ENCODE results near the gene TIMD4. TPM values are rescaled to one million over a fixed set of nuclear protein-coding genes. Genes with fewer than 3 reads are reported as not detected.
A peak's percentile ranks its signal among the peaks of the same experiment; 100 is the strongest.

Gene TIMD4
- total and polyA plus RNA-seq, 2 donors (not counting 1 experiment from before 2014, with no cell fraction given) = 0.07 TPM; not detected in 1

- intact Hi-C loops (cut with micrococcal nuclease) = no loop called here
- 90% methylated on average over 4 of the region's 7 CpGs for WGBS (ENCODE audit: insufficient coverage)
- TF ChIP-seq EZH2 (IDR thresholded peaks at IDR 0.05; ENCODE audit: borderline replicate concordance, insufficient read depth, low read depth, low read length, poor library complexity, severe bottlenecking) (no peak), CTCF (IDR thresholded peaks at IDR 0.05) (no peak)
- Mint-ChIP-seq H3K4me3 (no peak overlapping the region), H3K27me3 (peaks cover 4% of the 10 kb centered on the region), H3K9me3 (ENCODE audit: insufficient read depth) (peaks cover 2% of the 10 kb centered on the region), H3K4me1 (peaks cover 17% of the 10 kb centered on the region), H3K27ac (no peak overlapping the region)
- no peak overlapping the region for H2AFZ ChIP-seq (ENCODE audit: insufficient read depth, low read depth, low read length, poor library complexity, severe bottlenecking)
- peaks cover 0 to 3% (median 1%) of the 10 kb centered on the region in 4 experiments for H3K27me3 ChIP-seq (replicated peaks in 1 of 4; ENCODE audit: control extremely low read depth in 1 of 4, control insufficient read depth in 3 of 4, insufficient read depth in 4 of 4, low read length in 3 of 4)
- no peak overlapping the region for H3K4me3 ChIP-seq (ENCODE audit: control extremely low read depth in 1 of 5, extremely low read depth in 1 of 5, insufficient read depth in 1 of 5, low read depth in 2 of 5, low read length in 4 of 5)
- no peaks in the 10 kb centered on the region for H4K20me1 ChIP-seq (ENCODE audit: control insufficient read depth, insufficient read depth, low read length, poor library complexity, severe bottlenecking)
- POLR2A ChIA-PET = no interaction called here
- no peak for DNase-seq
- CTCF ChIA-PET = no interaction called here
- H3K79me2 ChIP-seq (ENCODE audit: control insufficient read depth, insufficient read depth, low read length) = no peaks in the 10 kb centered on the region
- no peak overlapping the region for H3K4me2 ChIP-seq (replicated peaks; ENCODE audit: low read depth, low read length, poor library complexity, severe bottlenecking)
- H3K36me3 ChIP-seq (replicated peaks in 1 of 2; ENCODE audit: control extremely low read depth in 1 of 2, control insufficient read depth in 1 of 2, extremely low read depth in 1 of 2, insufficient read depth in 2 of 2, low read length in 1 of 2) = no peaks in the 10 kb centered on the region
- ATAC-seq (ENCODE audit: low read depth) = no peak
- no peaks in the 10 kb centered on the region for H3K9me3 ChIP-seq (ENCODE audit: control extremely low read depth in 1 of 3, control insufficient read depth in 2 of 3, insufficient read depth in 1 of 3, low read length in 2 of 3)
- no peak overlapping the region for H3K9ac ChIP-seq (ENCODE audit: low read length)
- no peak overlapping the region for H3K27ac ChIP-seq (ENCODE audit: low read length in 2 of 2)
- H3K4me1 ChIP-seq (ENCODE audit: control insufficient read depth in 2 of 2, insufficient read depth in 2 of 2, low read length in 2 of 2) = peaks cover 12% of the 10 kb centered on the region in 2 donors
These were observed 66.5 kb downstream of the TIMD4 start for GRCh38 chr5:156896546-156896945.

GRCh38 chr5:156893517-156893916 is 69.5 kb downstream of the TIMD4 start:
- ChIA-PET POLR2A (no interaction called here), CTCF (no interaction called here)
- H3K9me3 ChIP-seq (ENCODE audit: control extremely low read depth in 1 of 3, control insufficient read depth in 2 of 3, insufficient read depth in 1 of 3, low read length in 2 of 3) = no peaks in the 10 kb centered on the region
- H3K4me1 ChIP-seq (ENCODE audit: control insufficient read depth in 2 of 2, insufficient read depth in 2 of 2, low read length in 2 of 2) = peaks cover 12% of the 10 kb centered on the region in 2 donors
- H3K27me3 ChIP-seq (replicated peaks in 1 of 4; ENCODE audit: control extremely low read depth in 1 of 4, control insufficient read depth in 3 of 4, insufficient read depth in 4 of 4, low read length in 3 of 4) = peaks cover 0 to 3% (median 1%) of the 10 kb centered on the region in 4 experiments
- no peak overlapping the region for H3K27ac ChIP-seq (ENCODE audit: low read length in 2 of 2)
- H3K27ac Mint-ChIP-seq = peak overlapping the region; percentile 27
- H3K36me3 ChIP-seq (replicated peaks in 1 of 2; ENCODE audit: control extremely low read depth in 1 of 2, control insufficient read depth in 1 of 2, extremely low read depth in 1 of 2, insufficient read depth in 2 of 2, low read length in 1 of 2) = no peaks in the 10 kb centered on the region
- H3K9me3 Mint-ChIP-seq (ENCODE audit: insufficient read depth) = no peaks in the 10 kb centered on the region
- H3K4me1 Mint-ChIP-seq = peaks cover 17% of the 10 kb centered on the region
- H3K9ac ChIP-seq (ENCODE audit: low read length) = no peak overlapping the region
- H2AFZ ChIP-seq (ENCODE audit: insufficient read depth, low read depth, low read length, poor library complexity, severe bottlenecking) = peak overlapping the region; percentile 69
- no peaks in the 10 kb centered on the region for H3K79me2 ChIP-seq (ENCODE audit: control insufficient read depth, insufficient read depth, low read length)
- H3K4me3 ChIP-seq (ENCODE audit: control extremely low read depth in 1 of 5, extremely low read depth in 1 of 5, insufficient read depth in 1 of 5, low read depth in 2 of 5, low read length in 4 of 5) = no peak overlapping the region
- TF ChIP-seq EZH2 (IDR thresholded peaks at IDR 0.05; ENCODE audit: borderline replicate concordance, insufficient read depth, low read depth, low read length, poor library complexity, severe bottlenecking) (no peak), CTCF (IDR thresholded peaks at IDR 0.05) (no peak)
- intact Hi-C loops (cut with micrococcal nuclease) = no loop called here
- H3K4me3 Mint-ChIP-seq = no peak overlapping the region
- DNase-seq (no peak), ATAC-seq (ENCODE audit: low read depth) (no peak)
- H3K27me3 Mint-ChIP-seq = peaks cover 4% of the 10 kb centered on the region
- peak overlapping the region; percentile 26 for H3K4me2 ChIP-seq (replicated peaks; ENCODE audit: low read depth, low read length, poor library complexity, severe bottlenecking)
- no CpG with 5 or more reads among the region's 1 CpG for WGBS (ENCODE audit: insufficient coverage)
- H4K20me1 ChIP-seq (ENCODE audit: control insufficient read depth, insufficient read depth, low read length, poor library complexity, severe bottlenecking) = no peaks in the 10 kb centered on the region
